Activated naive CD8-positive, alpha-beta T cell treated with anti-CD3 and anti-CD28 coated beads for 36 hours (primary cell): ENCODE measurements around the gene ALKBH3. TPM values are rescaled to one million over a fixed set of nuclear protein-coding genes. Genes with fewer than 3 reads are reported as not detected.

Source experiments
- DNase-seq: peaks from one replicate; pipeline ENCODE4 v3.0.0; 2021
- H3K27ac Mint-ChIP-seq: one replicate; pipeline ENCODE4 v1.8.0; 2022; ENCODE audit warnings: mild to moderate bottlenecking, moderate library complexity, mixed read lengths
- H3K27me3 Mint-ChIP-seq: one replicate; pipeline ENCODE4 v1.8.0; 2022; ENCODE audit warnings: mild to moderate bottlenecking, mixed read lengths
- H3K36me3 Mint-ChIP-seq: one replicate; pipeline ENCODE4 v1.8.0; 2021; ENCODE audit warnings: mild to moderate bottlenecking, mixed read lengths
- H3K4me1 Mint-ChIP-seq: one replicate; pipeline ENCODE4 v1.8.0; 2021; ENCODE audit warnings: mixed read lengths
- H3K4me3 Mint-ChIP-seq: one replicate; pipeline ENCODE4 v1.8.0; 2022; ENCODE audit warnings: mild to moderate bottlenecking, moderate library complexity, mixed read lengths
- H3K9me3 Mint-ChIP-seq: one replicate; pipeline ENCODE4 v1.8.0; 2022; ENCODE audit warnings: mixed read lengths
- total RNA-seq, 2 experiments: library from RNA; stranded (reverse); gene quantifications; one replicate each; pipeline ENCODE4 v1.2.3, GENCODE V29; 2021

The ALKBH3 gene
- total RNA-seq, 2 experiments from 2014 or later: 50.8 to 53.3 TPM

DNA sequence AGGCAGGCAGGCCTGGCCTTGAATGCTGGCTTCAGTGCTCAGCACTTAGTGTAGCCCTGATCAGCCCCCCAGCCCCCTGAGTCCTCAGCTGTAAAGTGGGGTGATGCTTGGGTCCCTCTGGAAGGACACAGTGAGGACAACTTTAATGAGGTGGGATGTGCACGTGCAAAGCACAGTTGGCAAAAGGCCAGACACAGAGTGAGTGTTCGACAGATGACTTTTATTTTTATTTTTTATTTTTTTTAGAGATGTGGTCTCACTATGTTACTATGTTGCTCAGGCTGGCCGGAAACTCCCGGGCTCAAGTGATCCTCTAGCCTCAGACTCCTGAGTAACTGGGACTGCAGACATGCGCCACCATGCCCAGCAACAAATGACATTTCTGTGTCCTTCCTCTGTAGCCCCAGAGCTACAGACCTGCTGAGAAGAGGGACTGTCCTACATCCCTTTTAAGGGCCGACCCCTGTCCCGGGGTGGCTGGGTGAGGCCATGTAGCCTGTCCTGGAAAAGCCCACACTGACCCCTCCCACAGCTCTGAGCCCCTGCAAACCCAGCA is 54.9 kb downstream of the ALKBH3 start:
- Mint-ChIP-seq H3K27me3 (peaks cover 40% of the 10 kb centered on the region), H3K36me3 (no peaks in the 10 kb centered on the region), H3K27ac (no peak overlapping the region), H3K4me3 (no peak overlapping the region), H3K4me1 (peaks cover 5% of the 10 kb centered on the region), H3K9me3 (no peaks in the 10 kb centered on the region)
- DNase-seq: no peak

DNA sequence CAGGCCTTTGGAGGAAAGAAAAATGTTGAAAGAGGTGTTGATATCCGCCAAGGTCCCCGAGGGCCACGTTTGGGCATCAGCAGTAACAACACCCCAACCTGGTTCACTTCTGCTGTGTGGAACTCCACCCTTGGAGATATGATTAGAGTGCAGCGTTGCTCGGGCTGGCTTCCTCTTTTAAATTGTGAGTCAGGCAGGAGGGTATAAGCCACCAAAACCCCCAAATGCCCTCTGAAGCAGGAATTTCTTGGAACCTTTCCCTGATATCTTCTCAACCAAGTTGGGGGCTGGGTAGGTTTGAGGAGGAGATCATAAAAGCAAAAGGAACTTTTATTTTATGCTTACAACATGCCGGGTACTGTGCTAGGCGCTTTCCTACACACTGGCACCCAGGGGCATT is 55.4 kb downstream of the ALKBH3 start:
- no peak for DNase-seq
- Mint-ChIP-seq H3K4me1 (no peaks in the 10 kb centered on the region), H3K27me3 (peaks cover 46% of the 10 kb centered on the region), H3K27ac (no peak overlapping the region), H3K9me3 (no peaks in the 10 kb centered on the region), H3K36me3 (no peaks in the 10 kb centered on the region), H3K4me3 (no peak overlapping the region)

DNA sequence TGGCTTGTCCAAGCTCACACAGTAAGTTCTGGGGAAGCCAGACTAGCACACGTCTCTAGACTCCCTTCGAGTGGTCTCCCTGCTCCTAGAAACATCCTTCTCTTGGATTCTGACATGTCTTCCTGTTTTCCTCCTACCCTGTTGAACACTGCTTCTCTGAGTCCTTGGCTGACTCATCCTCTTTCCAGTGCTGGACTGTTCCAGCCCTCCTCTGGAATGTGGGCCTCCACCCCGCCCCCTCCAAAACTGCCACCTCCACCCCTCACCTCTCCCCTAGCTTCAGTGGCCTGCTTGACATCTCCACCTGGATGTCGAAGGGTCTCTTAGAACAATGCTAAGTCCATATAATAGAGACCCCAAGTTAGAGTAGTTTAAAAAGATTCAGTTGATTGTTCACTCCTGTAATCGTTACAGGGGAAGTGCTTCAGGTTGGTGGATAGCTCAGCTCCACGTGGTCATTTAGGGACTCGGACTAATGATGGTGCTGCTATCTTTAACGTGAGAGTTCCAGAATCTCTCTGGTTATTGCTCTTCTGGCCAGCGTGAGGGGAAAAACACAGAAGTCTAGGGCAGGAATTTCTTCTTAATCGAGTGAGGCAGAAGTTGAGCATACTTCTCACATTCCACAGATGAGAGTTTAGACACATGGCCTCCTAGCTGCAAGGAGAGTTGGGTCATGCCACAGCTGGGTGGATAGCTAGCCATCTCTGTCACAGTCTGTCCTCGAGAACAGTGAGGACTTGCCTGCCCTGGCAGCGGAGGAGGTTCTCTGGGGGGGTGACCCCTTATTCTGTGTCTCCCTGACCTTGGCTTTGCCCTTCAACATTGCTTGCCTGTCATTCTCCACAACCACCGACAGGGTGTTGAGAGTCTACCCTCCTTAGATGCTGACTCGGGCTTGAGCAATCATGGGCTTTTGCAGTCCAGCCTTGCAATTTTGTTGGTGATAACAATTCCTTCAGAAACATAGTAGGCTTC is 57.1 kb downstream of the ALKBH3 start:
- peaks cover 56% of the 10 kb centered on the region for H3K27me3 Mint-ChIP-seq
- H3K27ac Mint-ChIP-seq: no peak overlapping the region
- H3K4me3 Mint-ChIP-seq: no peak overlapping the region
- no peak for DNase-seq
- H3K36me3 Mint-ChIP-seq: no peaks in the 10 kb centered on the region
- no peaks in the 10 kb centered on the region for H3K4me1 Mint-ChIP-seq
- H3K9me3 Mint-ChIP-seq: no peaks in the 10 kb centered on the region

DNA sequence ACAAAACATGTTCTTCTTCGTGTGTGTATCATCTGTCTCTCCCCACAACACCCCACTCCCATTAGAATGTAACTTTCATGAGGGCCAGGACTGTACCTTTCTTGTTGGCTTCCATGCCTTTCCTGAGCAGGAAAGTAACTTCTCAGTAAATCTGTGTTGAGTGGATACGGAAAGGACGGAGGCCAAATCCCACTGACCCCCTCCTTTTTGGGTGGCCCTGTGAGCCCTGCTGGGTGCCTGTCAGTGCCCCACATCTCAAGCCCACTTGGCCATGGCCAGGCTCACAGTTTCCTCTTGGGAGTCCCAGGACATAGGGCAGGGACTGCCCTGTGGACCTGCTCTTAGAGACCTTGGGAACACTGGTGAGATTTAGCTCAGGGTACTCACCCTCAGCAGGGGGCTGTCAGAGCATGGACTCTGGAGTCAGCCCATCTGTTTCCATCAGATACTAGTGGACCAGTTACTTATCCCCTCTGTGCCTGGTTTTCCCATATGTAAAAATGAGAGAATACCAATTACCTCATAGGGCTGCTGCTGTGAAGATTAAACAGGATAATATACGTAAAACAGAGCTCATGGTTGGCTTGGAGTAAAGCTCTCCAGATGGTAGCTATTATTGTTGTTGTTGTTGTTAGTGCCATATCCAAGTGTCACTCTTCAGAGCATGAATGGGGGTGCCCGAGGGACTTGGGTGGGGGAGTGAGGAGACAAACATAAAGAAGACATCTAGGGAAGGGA is 60.8 kb downstream of the ALKBH3 start:
- H3K36me3 Mint-ChIP-seq: peaks cover 2% of the 10 kb centered on the region
- no peak overlapping the region for H3K27ac Mint-ChIP-seq
- H3K4me3 Mint-ChIP-seq: peak overlapping the region; percentile 67

DNA sequence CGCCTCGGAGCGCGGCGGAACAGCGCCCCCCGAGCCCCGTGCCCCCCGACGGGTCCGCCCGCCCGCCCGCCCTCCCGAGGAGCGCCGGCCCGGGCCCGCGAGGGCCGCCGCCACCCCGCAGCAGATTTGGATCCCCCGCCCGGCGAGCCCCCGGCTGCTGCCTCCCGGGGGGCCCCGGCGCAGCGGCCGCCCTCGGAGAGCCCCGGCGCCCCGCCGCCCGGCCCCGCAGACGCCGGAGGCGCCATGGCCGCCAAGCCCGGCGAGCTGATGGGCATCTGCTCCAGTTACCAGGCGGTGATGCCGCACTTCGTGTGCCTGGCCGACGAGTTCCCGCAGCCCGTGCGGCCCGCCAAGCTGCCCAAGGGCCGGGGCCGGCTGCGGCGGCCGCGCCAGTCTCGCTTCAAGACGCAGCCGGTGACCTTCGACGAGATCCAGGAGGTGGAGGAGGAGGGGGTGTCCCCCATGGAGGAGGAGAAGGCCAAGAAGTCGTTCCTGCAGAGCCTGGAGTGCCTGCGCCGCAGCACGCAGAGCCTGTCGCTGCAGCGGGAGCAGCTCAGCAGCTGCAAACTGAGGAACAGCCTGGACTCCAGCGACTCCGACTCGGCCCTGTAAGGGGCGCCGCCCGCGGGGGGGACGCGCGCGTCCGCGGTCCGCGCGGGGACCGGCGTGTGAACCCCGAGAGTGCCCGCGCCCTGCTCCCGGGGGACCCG is 62.2 kb downstream of the ALKBH3 start:
- peak overlapping the region; percentile 63 for H3K4me3 Mint-ChIP-seq
- H3K27me3 Mint-ChIP-seq: peaks cover 80% of the 10 kb centered on the region
- DNase-seq: peak; percentile 21
- no peaks in the 10 kb centered on the region for H3K9me3 Mint-ChIP-seq
- peaks cover 14% of the 10 kb centered on the region for H3K4me1 Mint-ChIP-seq
- H3K36me3 Mint-ChIP-seq: peaks cover 2% of the 10 kb centered on the region
- H3K27ac Mint-ChIP-seq: no peak overlapping the region

More for the DNA sequence above, 60.8 kb downstream of the ALKBH3 start:
- peaks cover 14% of the 10 kb centered on the region for H3K4me1 Mint-ChIP-seq
- H3K27me3 Mint-ChIP-seq: peaks cover 82% of the 10 kb centered on the region
- no peaks in the 10 kb centered on the region for H3K9me3 Mint-ChIP-seq
- DNase-seq: no peak

DNA sequence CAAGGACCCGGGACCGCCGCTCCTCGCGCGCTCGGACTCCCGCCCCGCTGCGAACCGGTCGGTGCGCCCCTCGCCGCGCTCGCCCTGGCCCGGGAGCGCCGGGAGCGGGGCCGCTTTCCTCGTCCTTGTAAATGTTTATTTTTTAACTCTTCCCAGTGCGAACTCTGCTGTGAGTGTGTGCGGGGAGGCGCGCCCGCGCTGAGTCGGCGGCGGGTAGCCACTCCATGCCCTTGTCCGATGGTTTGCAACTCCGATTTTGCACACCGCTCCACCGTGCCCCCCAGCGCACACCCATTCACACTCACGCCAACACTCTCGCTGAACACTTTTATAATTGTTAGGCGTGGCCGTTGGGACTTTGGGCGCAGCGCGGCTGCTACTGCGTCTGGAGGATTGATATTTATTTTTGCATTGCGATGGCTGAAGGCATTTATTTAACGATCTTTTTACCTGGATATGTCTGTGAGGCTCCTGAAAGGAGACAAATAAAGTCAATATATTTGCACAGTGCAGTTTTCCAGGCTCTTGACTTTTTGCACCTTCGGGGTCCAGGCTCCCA is 62.8 kb downstream of the ALKBH3 start:
- H3K4me3 Mint-ChIP-seq: peak overlapping the region; percentile 84
- no peak for DNase-seq
- no peaks in the 10 kb centered on the region for H3K9me3 Mint-ChIP-seq
- H3K27ac Mint-ChIP-seq: no peak overlapping the region
- peaks cover 2% of the 10 kb centered on the region for H3K36me3 Mint-ChIP-seq
- H3K27me3 Mint-ChIP-seq: peaks cover 75% of the 10 kb centered on the region
- peaks cover 14% of the 10 kb centered on the region for H3K4me1 Mint-ChIP-seq

DNA sequence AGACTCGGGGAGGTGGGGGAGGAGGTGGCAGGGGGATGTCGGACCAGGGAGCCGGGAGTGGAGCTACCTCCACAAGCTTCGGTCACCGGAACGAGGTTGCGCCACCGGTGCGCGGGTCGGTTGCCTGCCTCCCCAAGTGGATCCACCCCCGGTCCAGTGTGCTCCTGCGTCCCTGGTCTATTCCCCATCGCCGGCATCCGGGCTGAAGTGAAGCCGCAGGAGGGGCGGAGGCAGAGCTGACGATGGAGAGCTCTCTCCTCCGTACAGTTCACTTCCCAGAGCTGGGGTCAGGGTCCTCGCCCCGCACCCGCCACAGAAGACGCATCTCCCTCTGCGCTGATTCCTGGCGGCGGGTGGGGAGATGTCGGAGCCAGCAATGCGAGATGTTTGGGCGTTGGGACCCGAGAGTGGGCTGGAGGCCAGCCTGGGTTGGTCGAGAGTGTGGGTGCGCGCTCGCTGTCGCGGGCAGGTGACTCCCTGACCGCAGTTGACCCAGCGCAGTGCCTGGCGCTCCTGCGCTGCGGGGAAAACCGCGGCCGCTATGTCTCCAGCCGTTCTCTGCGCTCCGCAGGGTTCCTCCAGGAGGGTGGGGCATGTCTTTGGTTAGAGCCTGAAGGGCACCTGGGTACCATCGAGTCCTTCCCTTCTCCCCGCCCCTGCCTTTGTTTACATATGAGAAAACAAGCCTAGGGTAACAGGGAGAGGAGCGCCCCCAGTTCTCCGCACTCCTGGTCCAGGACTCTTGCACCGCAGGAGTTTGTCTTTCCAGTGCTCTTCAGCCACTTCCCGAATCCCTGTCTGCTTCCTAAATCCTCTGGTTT is 63.5 kb downstream of the ALKBH3 start:
- DNase-seq: peak; percentile 45
- Mint-ChIP-seq H3K4me1 (peaks cover 14% of the 10 kb centered on the region), H3K27me3 (peaks cover 77% of the 10 kb centered on the region), H3K9me3 (no peaks in the 10 kb centered on the region), H3K4me3 (peak overlapping the region; percentile 84), H3K36me3 (peaks cover 2% of the 10 kb centered on the region), H3K27ac (no peak overlapping the region)

DNA sequence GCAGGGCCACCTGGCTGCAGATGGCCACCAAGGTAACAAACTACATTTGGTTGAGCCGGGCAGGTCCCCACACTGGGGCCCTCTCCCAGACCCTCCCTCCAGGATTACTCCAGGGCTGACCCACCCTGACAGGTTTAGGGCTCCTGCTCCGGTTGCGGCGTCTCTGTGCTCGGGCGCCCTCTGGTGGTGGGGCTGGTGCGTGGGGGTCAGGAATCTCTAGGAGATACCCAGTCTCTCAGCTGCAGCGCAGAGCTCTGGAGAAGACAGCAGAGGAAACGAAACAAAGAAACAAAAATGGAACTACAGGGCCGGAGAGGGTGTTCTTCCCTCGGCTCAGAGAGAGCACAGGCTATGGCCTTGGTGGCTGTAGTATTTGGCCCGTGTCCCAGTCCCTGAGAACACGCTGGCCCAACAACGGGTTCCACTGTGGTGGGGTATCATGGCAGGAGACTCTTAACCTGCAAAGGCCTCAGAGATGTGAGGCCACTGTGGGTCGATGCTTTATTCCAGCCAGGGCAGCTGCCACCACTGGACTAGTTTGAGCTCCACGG is 64.2 kb downstream of the ALKBH3 start:
- H3K4me1 Mint-ChIP-seq: peaks cover 14% of the 10 kb centered on the region
- H3K9me3 Mint-ChIP-seq: no peaks in the 10 kb centered on the region
- H3K27me3 Mint-ChIP-seq: peaks cover 76% of the 10 kb centered on the region
- DNase-seq: peak; percentile 69
- peaks cover 2% of the 10 kb centered on the region for H3K36me3 Mint-ChIP-seq
- H3K4me3 Mint-ChIP-seq: peak overlapping the region; percentile 22
- no peak overlapping the region for H3K27ac Mint-ChIP-seq

DNA sequence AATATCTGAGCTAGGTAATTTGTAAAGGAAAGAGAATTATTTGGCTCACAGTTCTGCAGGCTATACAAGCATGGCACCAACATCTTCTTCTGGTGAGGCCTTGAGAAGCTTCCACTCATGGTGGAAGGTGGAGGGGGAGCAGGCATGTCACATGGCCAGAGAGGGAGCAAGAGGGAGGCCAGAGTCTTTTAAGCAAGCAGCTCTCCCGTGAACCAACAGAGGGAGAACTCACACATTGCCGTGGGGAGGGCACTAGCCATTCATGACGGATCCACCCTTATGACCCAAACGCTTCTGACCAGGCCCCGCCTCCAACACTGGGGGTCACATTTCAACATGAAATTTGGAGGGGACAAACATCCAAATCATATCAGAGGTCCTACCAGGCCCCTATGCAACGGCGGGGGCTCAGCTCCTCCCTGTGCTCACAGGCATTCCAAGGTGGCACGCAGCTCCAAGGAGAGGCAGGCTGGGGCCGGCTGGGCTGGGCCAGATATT is 66.4 kb downstream of the ALKBH3 start:
- no peak overlapping the region for H3K27ac Mint-ChIP-seq
- H3K9me3 Mint-ChIP-seq: no peaks in the 10 kb centered on the region
- peaks cover 14% of the 10 kb centered on the region for H3K4me1 Mint-ChIP-seq
- DNase-seq: no peak
- H3K4me3 Mint-ChIP-seq: no peak overlapping the region
- peaks cover 67% of the 10 kb centered on the region for H3K27me3 Mint-ChIP-seq
- H3K36me3 Mint-ChIP-seq: peaks cover 2% of the 10 kb centered on the region

DNA sequence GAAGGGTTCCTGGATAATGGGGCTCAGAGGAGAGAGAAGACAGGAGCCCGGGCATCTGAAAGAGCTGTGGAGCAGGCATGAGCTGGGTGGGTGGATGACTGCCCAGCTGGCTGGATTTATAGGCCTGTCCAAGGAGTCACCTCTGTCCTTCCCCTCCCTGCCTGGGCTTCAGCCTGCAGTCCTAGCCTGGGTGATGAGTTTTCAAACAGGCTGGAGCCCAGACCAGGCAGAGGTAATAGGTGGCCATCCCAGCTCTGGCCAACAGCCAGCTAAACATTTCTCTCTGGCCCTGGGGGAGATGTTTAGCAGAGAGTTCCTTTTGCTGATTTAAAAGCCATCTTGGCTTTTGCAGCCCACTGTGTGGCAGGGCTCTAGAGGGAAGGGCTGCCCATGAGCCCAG is 67.2 kb downstream of the ALKBH3 start:
- peaks cover 14% of the 10 kb centered on the region for H3K4me1 Mint-ChIP-seq
- DNase-seq: no peak
- H3K4me3 Mint-ChIP-seq: no peak overlapping the region
- H3K27me3 Mint-ChIP-seq: peaks cover 74% of the 10 kb centered on the region
- no peaks in the 10 kb centered on the region for H3K9me3 Mint-ChIP-seq
- no peak overlapping the region for H3K27ac Mint-ChIP-seq
- H3K36me3 Mint-ChIP-seq: peaks cover 2% of the 10 kb centered on the region

DNA sequence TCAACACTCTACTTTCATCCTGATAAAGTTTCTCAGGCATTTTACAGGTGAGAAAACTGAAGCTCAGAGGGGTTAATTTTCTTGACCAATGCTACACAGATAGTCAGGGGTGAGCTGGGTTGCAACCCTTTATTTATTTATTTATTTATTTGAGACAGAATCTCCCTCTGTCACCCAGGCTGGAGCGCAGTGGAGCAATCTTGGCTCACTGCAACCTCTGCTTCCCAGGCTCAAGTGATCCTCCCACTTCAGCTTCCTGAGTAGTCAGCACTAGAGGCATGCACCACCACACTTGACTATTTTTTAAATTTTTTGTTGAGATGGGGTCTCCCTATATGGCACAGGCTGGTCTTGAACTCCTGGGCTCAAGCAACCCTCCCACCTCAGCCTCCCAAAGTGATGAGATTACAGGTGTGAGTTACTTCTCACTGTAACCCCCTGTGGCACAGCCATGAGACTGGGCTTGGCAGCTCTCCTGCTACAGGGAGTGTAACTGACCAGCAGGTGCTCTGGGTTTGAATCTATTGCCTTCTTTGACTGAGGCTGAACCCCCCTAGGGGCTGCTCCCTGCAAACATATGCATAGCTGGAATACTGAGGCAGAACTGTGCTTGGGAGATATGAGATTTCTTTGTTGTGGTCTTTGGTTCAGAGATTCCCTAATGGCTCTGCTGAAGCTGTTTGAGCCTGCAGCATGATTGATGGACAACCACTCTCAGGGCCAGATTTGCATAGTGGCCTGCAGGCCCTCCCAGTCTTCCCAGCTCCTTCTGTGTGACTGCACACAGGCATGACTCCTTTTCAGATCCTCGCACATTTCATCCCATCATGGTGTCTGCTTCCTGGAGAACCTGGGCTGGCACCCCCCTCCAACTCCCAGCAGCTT is 68.0 kb downstream of the ALKBH3 start:
- no peak overlapping the region for H3K4me3 Mint-ChIP-seq
- no peak for DNase-seq
- peaks cover 74% of the 10 kb centered on the region for H3K27me3 Mint-ChIP-seq
- no peaks in the 10 kb centered on the region for H3K36me3 Mint-ChIP-seq
- peaks cover 11% of the 10 kb centered on the region for H3K4me1 Mint-ChIP-seq
- H3K9me3 Mint-ChIP-seq: no peaks in the 10 kb centered on the region
- H3K27ac Mint-ChIP-seq: no peak overlapping the region

DNA sequence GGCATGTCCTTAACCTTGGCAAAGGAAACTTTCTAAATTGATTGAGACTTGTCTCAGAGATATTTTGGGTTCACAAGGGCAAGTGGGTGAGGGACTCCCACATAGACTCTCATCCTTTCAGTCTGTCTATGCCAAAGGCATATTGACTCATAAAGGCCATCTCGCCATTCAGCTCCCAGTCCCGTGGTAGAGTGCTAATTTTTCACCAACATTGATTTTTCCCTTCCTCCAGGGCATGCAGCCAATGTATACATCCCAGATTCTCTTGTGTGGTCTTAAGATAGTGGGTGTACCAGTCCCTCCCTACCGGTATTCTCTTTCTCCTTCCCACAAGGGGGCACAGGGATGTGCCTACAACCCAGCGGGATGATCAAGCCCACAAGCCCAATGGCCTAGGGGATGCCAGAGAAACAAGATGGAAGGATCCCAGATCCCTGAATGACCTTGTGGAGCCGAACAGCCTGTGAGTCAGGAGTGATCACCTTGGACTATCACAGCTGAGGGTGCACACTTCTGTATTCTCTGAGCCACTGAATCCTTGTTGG is 69.8 kb downstream of the ALKBH3 start:
- no peaks in the 10 kb centered on the region for H3K36me3 Mint-ChIP-seq
- peaks cover 56% of the 10 kb centered on the region for H3K27me3 Mint-ChIP-seq
- no peak for DNase-seq
- no peak overlapping the region for H3K4me3 Mint-ChIP-seq
- H3K27ac Mint-ChIP-seq: no peak overlapping the region
- H3K4me1 Mint-ChIP-seq: no peaks in the 10 kb centered on the region
- no peaks in the 10 kb centered on the region for H3K9me3 Mint-ChIP-seq
